SK-N-SH treated with all-trans-retinoic acid at 6 μM for 48 hours (cell line): Measurements from ENCODE around the gene TAS2R13.

Experiments
- ATAC-seq: fragments of 200-7000 bp; cut with Tn5 transposase; 3 replicates; pipeline ENCODE4 v1.9.1; 2020; ENCODE audit warnings: mild to moderate bottlenecking, moderate library complexity
- ARNTL ChIP-seq: fragments of 450-650 bp; formaldehyde crosslinking; IDR thresholded peaks from 2 replicates; pipeline ENCODE4 v1.5.0; 2020; ENCODE audit warnings: low read depth, mild to moderate bottlenecking, moderate library complexity, borderline replicate concordance
- BACH2 ChIP-seq: fragments of 250-450 bp; sonication (Bioruptor Pico); IDR thresholded peaks from 2 replicates; pipeline ENCODE4 v1.9.0; 2021; ENCODE audit warnings: mild to moderate bottlenecking, borderline replicate concordance
- CSDC2 ChIP-seq: fragments of 250-450 bp; sonication (Bioruptor Pico); IDR thresholded peaks from 2 replicates; pipeline ENCODE4 v1.5.0; 2020; ENCODE audit warnings: mild to moderate bottlenecking, moderate library complexity
- ESRRG ChIP-seq: fragments of 250-450 bp; sonication (Bioruptor Pico); IDR thresholded peaks from 2 replicates; pipeline ENCODE4 v1.6.1; 2021; ENCODE audit warnings: mild to moderate bottlenecking
- GLIS3 ChIP-seq: fragments of 250-450 bp; sonication (Bioruptor Pico); IDR thresholded peaks from 2 replicates; pipeline ENCODE4 v1.5.0; 2020; ENCODE audit warnings: mild to moderate bottlenecking, moderate library complexity
- OSR1 ChIP-seq: fragments of 250-450 bp; sonication (Bioruptor Pico); IDR thresholded peaks from 2 replicates; pipeline ENCODE4 v1.8.0; 2022; ENCODE audit warnings: moderate library complexity, mild to moderate bottlenecking, inconsistent platforms
- PATZ1 ChIP-seq: fragments of 250-450 bp; sonication (Bioruptor Pico); IDR thresholded peaks from 2 replicates; pipeline ENCODE4 v1.8.0; 2020; ENCODE audit warnings: mild to moderate bottlenecking, moderate library complexity, borderline replicate concordance
- POU6F1 ChIP-seq: fragments of 250-450 bp; sonication (Bioruptor Pico); IDR thresholded peaks from 2 replicates; pipeline ENCODE4 v1.8.0; 2021; ENCODE audit warnings: low read depth, mild to moderate bottlenecking, moderate library complexity, borderline replicate concordance
- PPARA ChIP-seq: fragments of 250-450 bp; sonication (Bioruptor Pico); IDR thresholded peaks from 2 replicates; pipeline ENCODE4 v1.5.0; 2020; ENCODE audit warnings: mild to moderate bottlenecking, borderline replicate concordance
- RARB ChIP-seq: fragments of 250-450 bp; sonication (Bioruptor Pico); IDR thresholded peaks from 2 replicates; pipeline ENCODE4 v1.8.0; 2021; ENCODE audit warnings: mild to moderate bottlenecking, moderate library complexity
- SNAI2 ChIP-seq: fragments of 250-450 bp; sonication (Bioruptor Pico); IDR thresholded peaks from 2 replicates; pipeline ENCODE4 v1.5.0; 2020; ENCODE audit warnings: mild to moderate bottlenecking, moderate library complexity
- TCF4 ChIP-seq: fragments of 250-450 bp; sonication (Bioruptor Pico); IDR thresholded peaks from 2 replicates; pipeline ENCODE4 v1.8.0; 2021; ENCODE audit warnings: mild to moderate bottlenecking, moderate library complexity, borderline replicate concordance
- TOX ChIP-seq: fragments of 250-450 bp; sonication (Bioruptor Pico); IDR thresholded peaks from 2 replicates; pipeline ENCODE4 v1.8.0; 2021; ENCODE audit warnings: mild to moderate bottlenecking, moderate library complexity, borderline replicate concordance
- TSHZ2 ChIP-seq: fragments of 250-450 bp; sonication (Bioruptor Pico); IDR thresholded peaks from 2 replicates; pipeline ENCODE4 v1.5.0; 2020; ENCODE audit warnings: mild to moderate bottlenecking, moderate library complexity
- ZC3H10 ChIP-seq: fragments of 250-450 bp; sonication (Bioruptor Pico); IDR thresholded peaks from 2 replicates; pipeline ENCODE4 v1.5.1; 2021; ENCODE audit warnings: mild to moderate bottlenecking, moderate library complexity
- ZFP3 ChIP-seq: fragments of 250-450 bp; sonication (Bioruptor Pico); IDR thresholded peaks from 2 replicates; pipeline ENCODE4 v1.5.0; 2020; ENCODE audit warnings: mild to moderate bottlenecking, moderate library complexity
- ZFP30 ChIP-seq: fragments of 450-650 bp; formaldehyde crosslinking; IDR thresholded peaks from 2 replicates; pipeline ENCODE4 v1.5.0; 2022; ENCODE audit warnings: mild to moderate bottlenecking, moderate library complexity
- ZNF565 ChIP-seq: fragments of 450-650 bp; formaldehyde crosslinking; conservative IDR thresholded peaks from 2 replicates; pipeline ENCODE4 v1.5.0; 2020; ENCODE audit warnings: low read depth, mild to moderate bottlenecking, moderate library complexity
- ZNF70 ChIP-seq: fragments of 450-650 bp; formaldehyde crosslinking; IDR thresholded peaks from 2 replicates; pipeline ENCODE4 v1.5.0; 2020; ENCODE audit warnings: mild to moderate bottlenecking, moderate library complexity
- TF ChIP-seq, protein P1 (sequence below): fragments of 250-450 bp; sonication (Bioruptor Pico); IDR thresholded peaks from 2 replicates; pipeline ENCODE4 v1.5.1; 2020; ENCODE audit warnings: low read depth, mild to moderate bottlenecking, moderate library complexity
- TF ChIP-seq, protein P2 (sequence below): fragments of 250-450 bp; sonication (Bioruptor Pico); IDR thresholded peaks from 2 replicates; pipeline ENCODE4 v1.5.1; 2021; ENCODE audit warnings: mild to moderate bottlenecking, moderate library complexity

Gene TAS2R13

GRCh38 chr12:10884086-10884725, 25.2 kb downstream of the TAS2R13 start, which contains the start of gene PRH1:
TSS of gene PRH1 (minus strand) at chr12:10884255. CDS start at chr12:10884217, 38 bp downstream.
- no peak for ATAC-seq
- TF ChIP-seq, protein P1, sequence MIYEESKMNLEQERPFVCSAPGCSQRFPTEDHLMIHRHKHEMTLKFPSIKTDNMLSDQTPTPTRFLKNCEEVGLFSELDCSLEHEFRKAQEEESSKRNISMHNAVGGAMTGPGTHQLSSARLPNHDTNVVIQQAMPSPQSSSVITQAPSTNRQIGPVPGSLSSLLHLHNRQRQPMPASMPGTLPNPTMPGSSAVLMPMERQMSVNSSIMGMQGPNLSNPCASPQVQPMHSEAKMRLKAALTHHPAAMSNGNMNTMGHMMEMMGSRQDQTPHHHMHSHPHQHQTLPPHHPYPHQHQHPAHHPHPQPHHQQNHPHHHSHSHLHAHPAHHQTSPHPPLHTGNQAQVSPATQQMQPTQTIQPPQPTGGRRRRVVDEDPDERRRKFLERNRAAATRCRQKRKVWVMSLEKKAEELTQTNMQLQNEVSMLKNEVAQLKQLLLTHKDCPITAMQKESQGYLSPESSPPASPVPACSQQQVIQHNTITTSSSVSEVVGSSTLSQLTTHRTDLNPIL (CRISPR knock-in tag), result no peak
- TF ChIP-seq ESRRG (CRISPR knock-in tag), result no peak
- no peak for TF ChIP-seq CSDC2 (CRISPR knock-in tag)
- no peak for TF ChIP-seq ARNTL
- no peak for TF ChIP-seq PPARA
- no peak for TF ChIP-seq PATZ1
- TF ChIP-seq BACH2 (CRISPR knock-in tag), result no peak
- no peak for TF ChIP-seq ZFP3 (CRISPR knock-in tag)
- no peak for TF ChIP-seq TOX (CRISPR knock-in tag)
- no peak for TF ChIP-seq RARB (CRISPR knock-in tag)
- no peak for TF ChIP-seq ZNF70 (CRISPR knock-in tag)
- TF ChIP-seq GLIS3 (CRISPR knock-in tag), result no peak
- no peak for TF ChIP-seq ZFP30 (CRISPR knock-in tag)
- TF ChIP-seq ZNF565, result no peak
- TF ChIP-seq TCF4 (CRISPR knock-in tag), result no peak
- no peak for TF ChIP-seq POU6F1 (CRISPR knock-in tag)
- TF ChIP-seq ZC3H10 (CRISPR knock-in tag), result no peak
- TF ChIP-seq TSHZ2, result no peak
- TF ChIP-seq SNAI2, result no peak
- TF ChIP-seq, protein P2, sequence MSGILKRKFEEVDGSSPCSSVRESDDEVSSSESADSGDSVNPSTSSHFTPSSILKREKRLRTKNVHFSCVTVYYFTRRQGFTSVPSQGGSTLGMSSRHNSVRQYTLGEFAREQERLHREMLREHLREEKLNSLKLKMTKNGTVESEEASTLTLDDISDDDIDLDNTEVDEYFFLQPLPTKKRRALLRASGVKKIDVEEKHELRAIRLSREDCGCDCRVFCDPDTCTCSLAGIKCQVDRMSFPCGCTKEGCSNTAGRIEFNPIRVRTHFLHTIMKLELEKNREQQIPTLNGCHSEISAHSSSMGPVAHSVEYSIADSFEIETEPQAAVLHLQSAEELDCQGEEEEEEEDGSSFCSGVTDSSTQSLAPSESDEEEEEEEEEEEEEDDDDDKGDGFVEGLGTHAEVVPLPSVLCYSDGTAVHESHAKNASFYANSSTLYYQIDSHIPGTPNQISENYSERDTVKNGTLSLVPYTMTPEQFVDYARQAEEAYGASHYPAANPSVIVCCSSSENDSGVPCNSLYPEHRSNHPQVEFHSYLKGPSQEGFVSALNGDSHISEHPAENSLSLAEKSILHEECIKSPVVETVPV, result no peak

DNA sequence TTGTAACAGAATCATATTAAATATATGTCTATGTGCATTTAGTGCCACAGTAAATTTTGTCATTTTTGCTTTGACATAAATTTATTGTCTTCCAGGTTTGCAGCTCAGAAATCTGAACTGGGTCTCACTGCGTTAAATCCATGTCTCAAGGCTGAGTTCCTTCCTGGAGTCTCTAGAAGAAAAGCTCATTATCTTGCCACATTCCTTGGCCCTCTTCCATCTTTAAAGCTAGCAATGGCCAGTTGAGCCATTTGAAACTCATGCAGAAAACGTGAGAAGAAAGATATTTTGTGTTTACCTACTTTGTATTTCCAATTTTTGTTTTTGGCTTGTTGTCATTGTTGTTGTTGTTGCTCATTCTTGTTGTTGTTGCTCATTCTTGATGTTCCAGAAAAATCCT, 36.0 kb downstream of the TAS2R13 start:
- TF ChIP-seq OSR1, result no peak
- TF ChIP-seq ESRRG (CRISPR knock-in tag), result no peak
- no peak for TF ChIP-seq ZNF70 (CRISPR knock-in tag)
- TF ChIP-seq, protein P2, result no peak
- no peak for ATAC-seq
